GM19463 (cell line): ENCODE measurements around the gene SH3PXD2B.

ENCODE experiments used
- ATAC-seq: cut with Tn5 transposase; IDR thresholded peaks from one replicate; pipeline ENCODE4 v1.9.1; 2021; ENCODE audit warnings: mild to moderate bottlenecking, moderate library complexity; ENCODE audit not compliant: unreplicated experiment

Gene SH3PXD2B

DNA sequence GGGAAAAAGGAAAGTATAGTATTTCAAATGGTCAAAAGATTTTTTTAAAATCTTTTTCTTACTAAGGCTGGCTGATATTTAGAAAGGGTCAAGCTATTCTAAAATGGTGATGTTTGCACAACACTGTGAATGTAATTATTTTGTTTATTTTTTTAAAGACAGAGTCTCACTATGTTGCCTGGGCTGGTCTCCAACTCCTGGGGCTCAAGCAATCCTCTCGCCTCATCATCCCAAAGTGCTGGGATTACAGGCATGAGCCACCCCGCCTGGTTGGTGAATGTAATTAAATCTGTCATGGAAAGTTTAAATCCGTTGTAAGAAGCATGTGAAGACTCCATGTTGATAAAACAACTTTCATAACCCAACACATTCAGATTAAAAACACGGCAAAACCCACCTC lies 173.4 kb downstream of the SH3PXD2B start:
- ATAC-seq: no peak

DNA sequence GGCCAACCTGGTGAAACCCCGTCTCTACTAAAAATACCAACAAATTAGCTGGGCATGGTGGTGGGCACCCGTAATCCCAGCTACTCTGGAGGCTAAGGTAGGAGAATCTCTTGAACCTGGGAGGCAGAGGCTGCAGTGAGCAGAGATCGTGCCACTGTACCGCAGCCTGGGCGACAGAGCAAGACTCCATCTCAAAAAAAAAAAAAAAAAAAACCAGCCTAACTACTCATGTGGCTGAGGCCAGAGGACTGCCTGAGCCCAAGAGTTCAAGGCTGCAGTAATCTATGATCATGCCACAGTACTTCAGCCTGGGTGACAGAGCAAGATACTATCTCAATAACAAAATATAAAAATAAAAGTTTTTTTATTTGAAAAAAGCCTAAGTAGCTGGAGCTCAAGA lies 174.0 kb downstream of the SH3PXD2B start:
- no peak for ATAC-seq

DNA sequence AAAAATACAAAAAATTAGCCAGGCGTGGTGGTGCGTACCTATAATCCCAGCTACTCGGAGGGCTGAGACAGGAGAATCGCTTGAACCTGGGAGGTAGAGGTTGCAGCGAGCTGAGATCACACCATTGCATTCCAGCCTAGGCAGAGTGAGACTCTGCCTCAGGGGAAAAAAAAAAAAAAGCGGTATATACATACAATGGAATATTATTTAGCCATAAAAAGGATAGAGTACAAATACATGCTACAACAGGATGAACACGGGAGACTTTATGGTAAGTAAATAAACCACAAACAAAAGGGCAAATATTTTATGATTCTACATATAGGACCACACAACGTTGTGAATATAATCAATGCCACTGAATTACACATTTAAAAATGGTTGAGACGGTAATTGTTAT lies 176.0 kb downstream of the SH3PXD2B start:
- no peak for ATAC-seq

DNA sequence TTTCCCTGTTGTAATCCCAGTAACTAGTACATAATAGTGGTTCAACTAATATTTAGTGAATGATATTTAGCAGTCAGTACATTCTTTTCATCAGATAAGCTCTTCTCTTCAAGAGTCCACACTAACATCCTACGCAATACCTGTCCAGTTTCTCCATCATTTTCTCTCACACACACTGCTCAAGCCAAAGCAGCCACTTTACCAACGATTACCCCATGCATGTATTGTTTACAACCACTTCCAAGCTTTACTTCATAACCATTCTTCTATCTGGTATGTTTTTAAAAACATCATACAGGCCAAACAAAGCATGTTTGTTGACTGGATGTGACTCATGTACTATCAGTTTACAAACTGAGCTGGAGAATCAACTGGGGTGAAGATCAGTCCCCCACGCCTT lies 178.1 kb downstream of the SH3PXD2B start:
- ATAC-seq: no peak
